Colonic mucosa (tissue), 4 donors: ENCODE measurements around the gene NDUFV1. TPM values are rescaled to one million over a fixed set of nuclear protein-coding genes. Genes with fewer than 3 reads are reported as not detected.
"Not testable (repeated sequence)": the region's sequence is repeated elsewhere in the genome, so short reads cannot be mapped to it uniquely, and the experiment has no call there.

Source experiments
- DNase-seq: peaks from one replicate; pipeline ENCODE4 v3.0.0-alpha.2; 2020
- H3K27ac ChIP-seq: fragments of 200-600 bp; one replicate; pipeline ENCODE4 v1.8.0; 2021
- H3K27me3 ChIP-seq: fragments of 200-600 bp; one replicate; pipeline ENCODE4 v1.8.0; 2021
- H3K36me3 ChIP-seq: fragments of 200-600 bp; one replicate; pipeline ENCODE4 v1.8.0; 2021
- H3K4me1 ChIP-seq: fragments of 200-600 bp; one replicate; pipeline ENCODE4 v1.8.0; 2021; ENCODE audit warnings: mild to moderate bottlenecking
- H3K4me3 ChIP-seq: fragments of 200-600 bp; one replicate; pipeline ENCODE4 v1.8.0; 2021
- H3K9ac ChIP-seq, 2 donors: one replicate each; pipeline ENCODE4 v1.7.0; 2013; ENCODE audit warnings: control low read depth in 2 of 2, low read depth in 2 of 2, low read length in 2 of 2
- H3K9me3 ChIP-seq: fragments of 200-600 bp; one replicate; pipeline ENCODE4 v1.8.0; 2021
- intact Hi-C: fragments of 100-400 bp; cut with DNase I; formaldehyde crosslinking; loops from one replicate; pipeline ENCODE4 v1.14.1; 2022
- total RNA-seq, 2 donors: library from RNA; stranded (reverse); fragmentation: NEBNext Ultra II Directional in 1 of 2; extraction: Animal tissue kit (Norgen Biotek cat#: 25700) in 1 of 2; gene quantifications; one replicate each; pipeline ENCODE4 v1.2.1, GENCODE V29; 2021
- TF ChIP-seq, protein P1 (sequence below): fragments of 200-600 bp; IDR thresholded peaks from one replicate; pipeline ENCODE4 v1.8.0; 2022; ENCODE audit warnings: antibody characterized with exemption, mild to moderate bottlenecking
- donor health status: healthy.
- donor health status: DM: no; HTN: no; CAD: no.
- donor health status: DM: no; HTN: no; CAD: no.

The NDUFV1 gene
- total RNA-seq, 2 donors from 2014 or later: 329 to 361 TPM

GRCh38 chr11:67599149-67599548 lies 7.6 kb upstream of the NDUFV1 start:
- Histone ChIP-seq H3K27me3 (no peaks in the 10 kb centered on the region), H3K9me3 (no peaks in the 10 kb centered on the region), H3K9ac (no peak overlapping the region), H3K36me3 (no peaks in the 10 kb centered on the region), H3K27ac (no peak overlapping the region), H3K4me1 (no peaks in the 10 kb centered on the region), H3K4me3 (no peak overlapping the region)
- TF ChIP-seq, protein P1, sequence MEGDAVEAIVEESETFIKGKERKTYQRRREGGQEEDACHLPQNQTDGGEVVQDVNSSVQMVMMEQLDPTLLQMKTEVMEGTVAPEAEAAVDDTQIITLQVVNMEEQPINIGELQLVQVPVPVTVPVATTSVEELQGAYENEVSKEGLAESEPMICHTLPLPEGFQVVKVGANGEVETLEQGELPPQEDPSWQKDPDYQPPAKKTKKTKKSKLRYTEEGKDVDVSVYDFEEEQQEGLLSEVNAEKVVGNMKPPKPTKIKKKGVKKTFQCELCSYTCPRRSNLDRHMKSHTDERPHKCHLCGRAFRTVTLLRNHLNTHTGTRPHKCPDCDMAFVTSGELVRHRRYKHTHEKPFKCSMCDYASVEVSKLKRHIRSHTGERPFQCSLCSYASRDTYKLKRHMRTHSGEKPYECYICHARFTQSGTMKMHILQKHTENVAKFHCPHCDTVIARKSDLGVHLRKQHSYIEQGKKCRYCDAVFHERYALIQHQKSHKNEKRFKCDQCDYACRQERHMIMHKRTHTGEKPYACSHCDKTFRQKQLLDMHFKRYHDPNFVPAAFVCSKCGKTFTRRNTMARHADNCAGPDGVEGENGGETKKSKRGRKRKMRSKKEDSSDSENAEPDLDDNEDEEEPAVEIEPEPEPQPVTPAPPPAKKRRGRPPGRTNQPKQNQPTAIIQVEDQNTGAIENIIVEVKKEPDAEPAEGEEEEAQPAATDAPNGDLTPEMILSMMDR: no peak
- DNase-seq: no peak
- intact Hi-C loops: no loop called here

GRCh38 chr11:67600324-67601029 lies 6.3 kb upstream of the NDUFV1 start:
- intact Hi-C loops: no loop called here
- no peak overlapping the region for H3K9ac ChIP-seq
- DNase-seq: no peak

DNA sequence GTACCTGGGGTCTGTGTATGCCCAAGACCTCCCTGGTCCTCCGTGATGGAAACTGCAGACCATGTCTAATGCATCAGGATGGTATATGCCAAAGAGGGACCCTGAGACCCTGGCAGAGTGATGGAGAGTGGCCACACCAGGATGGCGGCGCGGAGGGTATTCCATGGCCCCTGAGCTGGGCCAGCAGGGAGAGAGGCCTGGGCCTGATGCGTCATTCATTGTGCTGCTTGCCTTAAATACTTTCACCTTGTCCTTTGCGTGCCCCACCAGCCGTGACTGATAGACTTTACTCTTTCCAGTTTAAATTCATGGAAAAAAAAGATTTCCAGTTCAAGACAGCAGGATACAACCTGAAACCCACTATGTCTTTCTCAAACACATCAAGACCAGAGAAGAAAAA lies 5.6 kb upstream of the NDUFV1 start:
- intact Hi-C loops: no loop called here
- Histone ChIP-seq H3K9me3 (no peaks in the 10 kb centered on the region), H3K9ac (no peak overlapping the region), H3K4me3 (no peak overlapping the region), H3K27me3 (no peaks in the 10 kb centered on the region), H3K27ac (no peak overlapping the region), H3K4me1 (peaks cover 1% of the 10 kb centered on the region), H3K36me3 (no peaks in the 10 kb centered on the region)
- DNase-seq: no peak
- TF ChIP-seq, protein P1: no peak

More at GRCh38 chr11:67600324-67601029, 6.3 kb upstream of the NDUFV1 start:
- Histone ChIP-seq H3K4me1 (no peaks in the 10 kb centered on the region), H3K36me3 (no peaks in the 10 kb centered on the region), H3K27ac (no peak overlapping the region), H3K9me3 (no peaks in the 10 kb centered on the region), H3K4me3 (no peak overlapping the region), H3K27me3 (no peaks in the 10 kb centered on the region)
- TF ChIP-seq, protein P1: no peak

DNA sequence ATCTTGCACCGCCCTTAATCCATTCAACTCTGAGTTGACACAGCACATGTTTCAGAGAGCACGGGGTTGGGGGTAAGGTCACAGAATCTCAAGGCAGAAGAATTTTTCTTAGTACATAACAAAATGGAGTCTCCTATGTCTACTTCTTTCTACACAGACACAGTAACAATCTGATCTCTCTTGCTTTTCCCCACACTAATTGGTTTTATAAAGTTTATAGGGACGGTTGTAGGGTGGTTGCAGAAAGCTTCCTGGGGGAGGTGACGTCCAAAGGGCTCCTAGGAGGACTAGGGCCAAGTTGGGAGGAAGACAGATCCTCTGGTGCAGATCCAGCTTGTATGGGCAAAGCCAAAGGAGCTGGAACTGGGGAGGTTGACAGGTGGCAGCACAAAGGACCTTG lies 2.6 kb upstream of the NDUFV1 start:
- H3K9me3 ChIP-seq, H3K27me3 ChIP-seq, H3K27ac ChIP-seq, intact Hi-C loops, DNase-seq, H3K4me3 ChIP-seq, H3K9ac ChIP-seq, H3K36me3 ChIP-seq: not testable (repeated sequence)
- H3K4me1 ChIP-seq: peaks cover 11% of the 10 kb centered on the region

DNA sequence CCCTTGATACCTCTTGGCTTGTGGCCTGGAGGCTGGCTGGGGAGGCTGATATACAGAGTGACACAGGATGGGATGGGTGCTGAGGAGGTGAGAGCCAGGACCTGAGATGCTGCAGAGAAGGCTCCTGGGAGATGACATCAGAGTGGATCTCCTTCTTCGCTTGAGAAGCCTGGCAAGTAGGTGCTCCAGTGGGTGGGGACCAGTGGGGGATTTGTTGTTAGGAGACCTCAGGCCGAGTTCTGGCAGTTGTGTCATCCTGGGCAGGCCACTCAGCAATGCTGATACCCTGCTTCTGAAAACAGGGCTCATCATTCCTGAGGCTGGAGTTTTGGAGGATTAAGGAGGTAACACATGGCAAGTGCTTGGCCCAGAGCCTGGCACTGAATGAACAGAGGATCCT lies 1.9 kb upstream of the NDUFV1 start:
- intact Hi-C loops: no loop called here
- H3K4me1 ChIP-seq: peaks cover 11% of the 10 kb centered on the region
- DNase-seq: no peak
- H3K27ac ChIP-seq: no peak overlapping the region
- TF ChIP-seq, protein P1: no peak
- no peak overlapping the region for H3K4me3 ChIP-seq
- H3K27me3 ChIP-seq: no peaks in the 10 kb centered on the region
- peaks cover 9% of the 10 kb centered on the region for H3K36me3 ChIP-seq
- H3K9ac ChIP-seq: no peak overlapping the region
- no peaks in the 10 kb centered on the region for H3K9me3 ChIP-seq

- DNase-seq: no peak
- Histone ChIP-seq H3K9me3 (no peaks in the 10 kb centered on the region), H3K4me3 (no peak overlapping the region), H3K9ac (no peak overlapping the region), H3K27me3 (no peaks in the 10 kb centered on the region), H3K36me3 (peaks cover 12% of the 10 kb centered on the region), H3K27ac (no peak overlapping the region), H3K4me1 (peaks cover 11% of the 10 kb centered on the region)
- TF ChIP-seq, protein P1: no peak
- intact Hi-C loops: no loop called here
Observed at GRCh38 chr11:67605231-67606011, 1.3 kb upstream of the NDUFV1 start.
